ENCODE data around the gene ZMIZ1.

Gene ZMIZ1

DNA sequence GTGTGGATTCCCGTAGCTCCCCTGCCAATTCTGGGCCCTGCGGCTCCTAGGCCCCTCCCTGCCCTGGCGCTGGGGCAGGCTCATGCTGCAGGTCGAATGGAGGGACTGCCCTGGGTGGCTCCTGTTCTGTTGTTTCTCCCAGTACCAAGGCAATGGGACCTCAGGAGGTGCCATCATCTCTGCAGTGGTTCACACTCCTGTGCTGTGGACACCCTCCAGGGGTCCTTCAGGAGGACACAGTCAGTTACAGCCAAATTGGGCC, 138.3 kb downstream of the ZMIZ1 start:
- TF ChIP-seq, protein P1, sequence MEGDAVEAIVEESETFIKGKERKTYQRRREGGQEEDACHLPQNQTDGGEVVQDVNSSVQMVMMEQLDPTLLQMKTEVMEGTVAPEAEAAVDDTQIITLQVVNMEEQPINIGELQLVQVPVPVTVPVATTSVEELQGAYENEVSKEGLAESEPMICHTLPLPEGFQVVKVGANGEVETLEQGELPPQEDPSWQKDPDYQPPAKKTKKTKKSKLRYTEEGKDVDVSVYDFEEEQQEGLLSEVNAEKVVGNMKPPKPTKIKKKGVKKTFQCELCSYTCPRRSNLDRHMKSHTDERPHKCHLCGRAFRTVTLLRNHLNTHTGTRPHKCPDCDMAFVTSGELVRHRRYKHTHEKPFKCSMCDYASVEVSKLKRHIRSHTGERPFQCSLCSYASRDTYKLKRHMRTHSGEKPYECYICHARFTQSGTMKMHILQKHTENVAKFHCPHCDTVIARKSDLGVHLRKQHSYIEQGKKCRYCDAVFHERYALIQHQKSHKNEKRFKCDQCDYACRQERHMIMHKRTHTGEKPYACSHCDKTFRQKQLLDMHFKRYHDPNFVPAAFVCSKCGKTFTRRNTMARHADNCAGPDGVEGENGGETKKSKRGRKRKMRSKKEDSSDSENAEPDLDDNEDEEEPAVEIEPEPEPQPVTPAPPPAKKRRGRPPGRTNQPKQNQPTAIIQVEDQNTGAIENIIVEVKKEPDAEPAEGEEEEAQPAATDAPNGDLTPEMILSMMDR (IDR thresholded peaks at IDR 0.05), result no peak
- no peak for TF ChIP-seq ZFX (IDR thresholded peaks at IDR 0.05; ENCODE audit: borderline replicate concordance)
- no peak overlapping the region for H3K27ac ChIP-seq

GRCh38 chr10:79207726-79208125, 139.0 kb downstream of the ZMIZ1 start:
- TF ChIP-seq, protein P1 (IDR thresholded peaks at IDR 0.05), result no peak
- TF ChIP-seq ZFX (IDR thresholded peaks at IDR 0.05; ENCODE audit: borderline replicate concordance), result no peak
- no peak overlapping the region for H3K27ac ChIP-seq

DNA sequence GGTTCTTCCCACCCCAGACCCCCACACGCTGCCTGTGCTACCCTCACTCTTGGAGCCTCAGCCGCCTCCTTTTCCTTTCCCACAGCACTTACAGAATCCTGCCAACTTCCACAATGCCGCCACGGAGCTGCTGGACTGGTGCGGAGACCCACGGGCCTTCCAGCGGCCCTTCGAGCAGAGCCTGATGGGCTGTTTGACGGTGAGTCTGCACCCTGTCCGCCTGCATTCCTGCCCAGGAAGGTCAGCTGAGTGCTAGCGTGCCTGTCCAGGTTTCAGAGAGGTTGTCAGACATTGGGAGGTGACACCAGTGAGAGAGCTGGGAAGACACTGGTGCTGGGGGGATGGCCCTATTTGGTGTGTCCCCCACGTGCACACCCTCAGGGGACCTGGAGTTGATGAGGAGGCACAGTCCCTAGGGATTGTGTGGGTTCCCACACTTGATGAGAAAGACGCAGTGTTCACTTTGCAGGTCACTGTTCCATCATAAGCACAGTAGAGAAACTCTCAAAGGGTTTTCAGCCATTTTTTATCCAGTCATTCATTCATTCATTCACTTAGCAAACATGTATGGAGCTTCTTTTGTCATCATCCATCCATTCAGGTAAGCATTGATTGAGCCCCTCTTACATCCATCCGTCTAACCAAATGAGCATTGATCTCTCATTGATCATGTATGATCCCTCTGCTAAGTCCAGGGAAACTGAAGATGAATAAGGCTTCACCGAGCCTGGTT, 139.7 kb downstream of the ZMIZ1 start:
- no peak for TF ChIP-seq ZFX (IDR thresholded peaks at IDR 0.05; ENCODE audit: borderline replicate concordance)
- TF ChIP-seq, protein P1 (IDR thresholded peaks at IDR 0.05), result no peak
- H3K27ac ChIP-seq, result no peak overlapping the region

- TF ChIP-seq, protein P1 (IDR thresholded peaks at IDR 0.05), result no peak
- no peak for TF ChIP-seq ZFX (IDR thresholded peaks at IDR 0.05; ENCODE audit: borderline replicate concordance)
- no peak overlapping the region for H3K27ac ChIP-seq
Measured at GRCh38 chr10:79209340-79209739, 140.6 kb downstream of the ZMIZ1 start.

DNA sequence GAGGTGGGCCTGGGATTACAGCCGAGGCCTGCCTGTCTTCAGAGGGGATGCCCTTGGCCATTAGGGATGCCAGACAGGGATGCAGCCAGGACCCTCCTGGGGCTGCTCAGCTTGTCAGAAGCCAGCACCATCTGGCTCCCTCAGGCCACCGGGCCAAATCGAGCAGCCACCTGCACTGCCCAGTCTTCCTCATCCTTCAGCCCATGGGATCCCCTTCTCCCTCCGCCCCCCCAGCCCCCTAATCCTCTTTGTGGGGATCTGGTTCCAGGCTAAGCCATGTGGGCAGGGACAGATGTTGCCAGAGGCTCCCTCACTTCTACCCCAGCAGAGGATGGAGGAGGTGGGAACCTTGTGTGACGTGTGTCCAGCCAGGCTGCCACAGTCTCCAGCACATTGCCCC, 141.1 kb downstream of the ZMIZ1 start:
- no peak overlapping the region for H3K27ac ChIP-seq
- TF ChIP-seq, protein P1 (IDR thresholded peaks at IDR 0.05), result no peak
- TF ChIP-seq ZFX (IDR thresholded peaks at IDR 0.05; ENCODE audit: borderline replicate concordance), result no peak

- H3K27ac ChIP-seq, result no peak overlapping the region
- no peak for TF ChIP-seq ZFX (IDR thresholded peaks at IDR 0.05; ENCODE audit: borderline replicate concordance)
- TF ChIP-seq, protein P1 (IDR thresholded peaks at IDR 0.05), result no peak
Measured at GRCh38 chr10:79210672-79211071, 141.9 kb downstream of the ZMIZ1 start.

DNA sequence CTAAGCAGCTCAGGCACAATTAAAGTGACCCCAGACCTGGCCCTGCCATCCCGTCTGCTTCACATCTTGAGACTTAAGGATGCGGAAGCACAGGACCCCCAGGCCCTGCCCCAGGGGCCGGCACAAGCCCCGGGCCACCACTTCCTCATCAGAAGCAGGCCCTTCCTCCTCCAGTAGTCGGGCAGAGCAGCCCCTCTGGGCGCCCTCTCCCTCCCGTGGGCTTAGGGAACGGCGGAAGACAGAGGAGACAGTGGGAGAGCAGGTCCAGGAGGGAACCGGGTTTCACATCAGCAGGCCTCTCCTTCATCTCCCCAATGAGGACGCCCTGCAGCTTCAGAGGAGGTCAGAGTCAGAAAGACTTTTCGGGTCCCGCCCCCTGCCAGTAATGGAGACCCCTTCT, 142.8 kb downstream of the ZMIZ1 start:
- TF ChIP-seq, protein P1 (IDR thresholded peaks at IDR 0.05), result no peak
- TF ChIP-seq ZFX (IDR thresholded peaks at IDR 0.05; ENCODE audit: borderline replicate concordance), result no peak
- no peak overlapping the region for H3K27ac ChIP-seq
